ENCODE results near the gene STUM.
A peak's percentile ranks its signal among the peaks of the same experiment; 100 is the strongest.

Gene STUM

GRCh38 chr1:226619031-226619430 is 70.5 kb downstream of the STUM start:
- no peak for DNase-seq (ENCODE audit: low read depth)
- no peak overlapping the region for H3K4me3 ChIP-seq (ENCODE audit: low read depth, low read length)
- no peak for TF ChIP-seq CTCF (IDR thresholded peaks at IDR 0.05; ENCODE audit: insufficient read depth, low read depth, low read length, missing control alignments)

GRCh38 chr1:226622012-226622411 is 73.4 kb downstream of the STUM start:
- no peak for TF ChIP-seq CTCF (IDR thresholded peaks at IDR 0.05; ENCODE audit: insufficient read depth, low read depth, low read length, missing control alignments)
- H3K4me3 ChIP-seq (ENCODE audit: low read depth, low read length), result no peak overlapping the region
- DNase-seq (ENCODE audit: low read depth), result no peak

GRCh38 chr1:226624526-226624925 is 76.0 kb downstream of the STUM start:
- no peak for TF ChIP-seq CTCF (IDR thresholded peaks at IDR 0.05; ENCODE audit: insufficient read depth, low read depth, low read length, missing control alignments)
- no peak overlapping the region for H3K4me3 ChIP-seq (ENCODE audit: low read depth, low read length)
- no peak for DNase-seq (ENCODE audit: low read depth)

GRCh38 chr1:226625326-226625725 is 76.8 kb downstream of the STUM start:
- DNase-seq (ENCODE audit: low read depth), result no peak
- TF ChIP-seq CTCF (IDR thresholded peaks at IDR 0.05; ENCODE audit: insufficient read depth, low read depth, low read length, missing control alignments), result no peak
- no peak overlapping the region for H3K4me3 ChIP-seq (ENCODE audit: low read depth, low read length)

GRCh38 chr1:226625832-226626576 is 77.4 kb downstream of the STUM start:
- no peak for TF ChIP-seq CTCF (IDR thresholded peaks at IDR 0.05; ENCODE audit: insufficient read depth, low read depth, low read length, missing control alignments)
- no peak overlapping the region for H3K4me3 ChIP-seq (ENCODE audit: low read depth, low read length)
- DNase-seq (ENCODE audit: low read depth), result no peak

- DNase-seq (ENCODE audit: low read depth), result peak; percentile 76
- TF ChIP-seq CTCF (IDR thresholded peaks at IDR 0.05; ENCODE audit: insufficient read depth, low read depth, low read length, missing control alignments), result peak; percentile 88
- H3K4me3 ChIP-seq (ENCODE audit: low read depth, low read length), result no peak overlapping the region
Measured at GRCh38 chr1:226626577-226626956, 78.0 kb downstream of the STUM start.

All from GM12865 (cell line).